Activated B cell treated with CpG ODN at 0.5 μM for 24 hours (primary cell): ENCODE data around the gene CLCC1. TPM values are rescaled to one million over a fixed set of nuclear protein-coding genes. Genes with fewer than 3 reads are reported as not detected.
"Not testable (repeated sequence)": the region's sequence is repeated elsewhere in the genome, so short reads cannot be mapped to it uniquely, and the experiment has no call there.

Experiments
- ATAC-seq: fragments of 200-7000 bp; cut with Tn5 transposase; one replicate; pipeline ENCODE4 v1.10.0; 2021; ENCODE audit warnings: low read depth, mild to moderate bottlenecking, moderate library complexity
- CTCF ChIA-PET: fragments of 350-600 bp; sonication (Branson Sonifier 250); formaldehyde crosslinking; loops from one replicate; lab custom pipeline; 2021; ENCODE audit warnings: antibody characterized with exemption; lab: Charles Lee
- POLR2A ChIA-PET: fragments of 350-600 bp; sonication (Branson Sonifier 250); formaldehyde crosslinking; loops from one replicate; lab custom pipeline; 2021; ENCODE audit warnings: antibody characterized with exemption; lab: Charles Lee
- DNase-seq: peaks from one replicate; pipeline ENCODE4 v3.0.0; 2022
- H3K27ac Mint-ChIP-seq: one replicate; pipeline ENCODE4 v1.8.0; 2020; ENCODE audit warnings: mixed read lengths
- H3K27me3 Mint-ChIP-seq: one replicate; pipeline ENCODE4 v1.8.0; 2021; ENCODE audit warnings: mixed read lengths
- H3K36me3 Mint-ChIP-seq: one replicate; pipeline ENCODE4 v1.8.0; 2021; ENCODE audit warnings: low read depth, mixed read lengths
- H3K4me1 Mint-ChIP-seq: one replicate; pipeline ENCODE4 v1.8.0; 2021; ENCODE audit warnings: mixed read lengths
- H3K4me3 Mint-ChIP-seq: one replicate; pipeline ENCODE4 v1.8.0; 2020; ENCODE audit warnings: mild to moderate bottlenecking, mixed read lengths
- H3K9me3 Mint-ChIP-seq: one replicate; pipeline ENCODE4 v1.8.0; 2020; ENCODE audit warnings: mixed read lengths
- CTCF ChIP-seq: fragments of 200-600 bp; IDR thresholded peaks from one replicate; pipeline ENCODE4 v1.8.0; 2022; ENCODE audit warnings: antibody characterized with exemption, mild to moderate bottlenecking
- intact Hi-C: fragments of 100-400 bp; cut with micrococcal nuclease; formaldehyde crosslinking; loops from one replicate; pipeline ENCODE4 v1.15.1; 2024
- total RNA-seq: library from RNA; stranded (reverse); gene quantifications from 2 replicates; pipeline ENCODE4 v1.2.3, GENCODE V29; 2022

Gene CLCC1
- total RNA-seq, 1 donor from 2014 or later: 28.3 TPM

- Mint-ChIP-seq H3K4me3 (no peak overlapping the region), H3K27me3 (no peaks in the 10 kb centered on the region), H3K36me3 (peaks cover 80% of the 10 kb centered on the region), H3K4me1 (no peaks in the 10 kb centered on the region), H3K27ac (no peak overlapping the region), H3K9me3 (no peaks in the 10 kb centered on the region)
- ChIA-PET CTCF (no interaction called here), POLR2A (no interaction called here)
- TF ChIP-seq CTCF: no peak
- ATAC-seq (no peak), DNase-seq (no peak)
- intact Hi-C loops: no loop called here
These were observed 29.3 kb downstream of the CLCC1 start for GRCh38 chr1:108933944-108934343.

GRCh38 chr1:108927565-108927964, 35.7 kb downstream of the CLCC1 start:
- DNase-seq, intact Hi-C loops, H3K9me3 Mint-ChIP-seq, H3K4me3 Mint-ChIP-seq, H3K4me1 Mint-ChIP-seq, ATAC-seq, CTCF ChIA-PET, POLR2A ChIA-PET, H3K27ac Mint-ChIP-seq, H3K27me3 Mint-ChIP-seq: not testable (repeated sequence)
- H3K36me3 Mint-ChIP-seq: peaks cover 44% of the 10 kb centered on the region

GRCh38 chr1:108925920-108926319, 37.4 kb downstream of the CLCC1 start:
- ATAC-seq (no peak), DNase-seq (no peak)
- H3K27ac Mint-ChIP-seq: no peak overlapping the region
- intact Hi-C loops: no loop called here
- ChIA-PET POLR2A (no interaction called here), CTCF (interaction anchor here (0.6 to 1.2 kb wide), 2 partner anchors 28 to 120 kb away, joined by 3 read pairs; no protein-coding TSS in a partner anchor)
- TF ChIP-seq CTCF: no peak
- no peak overlapping the region for H3K4me3 Mint-ChIP-seq
- no peaks in the 10 kb centered on the region for H3K27me3 Mint-ChIP-seq
- H3K4me1 Mint-ChIP-seq: no peaks in the 10 kb centered on the region
- no peaks in the 10 kb centered on the region for H3K9me3 Mint-ChIP-seq
- H3K36me3 Mint-ChIP-seq: peaks cover 34% of the 10 kb centered on the region

GRCh38 chr1:108916788-108917187, 46.5 kb downstream of the CLCC1 start:
- no peak for DNase-seq
- Mint-ChIP-seq H3K27ac (no peak overlapping the region), H3K36me3 (no peaks in the 10 kb centered on the region), H3K9me3 (no peaks in the 10 kb centered on the region), H3K27me3 (no peaks in the 10 kb centered on the region), H3K4me3 (no peak overlapping the region), H3K4me1 (no peaks in the 10 kb centered on the region)
- POLR2A ChIA-PET: no interaction called here
- intact Hi-C loops: no loop called here
- no peak for ATAC-seq
- no peak for TF ChIP-seq CTCF
- CTCF ChIA-PET: no interaction called here

Other genes starting within 250 kb of the CLCC1 start
- 46.4 and 50.2 TPM in 2 replicates for gene STXBP3, start 216.8 kb downstream of the CLCC1 start, total RNA-seq
- not detected in 2 replicates for gene AKNAD1, start 106.4 kb downstream of the CLCC1 start, total RNA-seq
- 1.5 and 2.6 TPM in 2 replicates for gene GPSM2, start 86.5 kb downstream of the CLCC1 start, total RNA-seq
- 10.3 and 10.9 TPM in 2 replicates for gene WDR47, start 78.6 kb upstream of the CLCC1 start, total RNA-seq
- gene TAF13, start 112.5 kb upstream of the CLCC1 start, total RNA-seq: 18.5 and 21.2 TPM in 2 replicates
- 45.0 and 48.2 TPM in 2 replicates for gene TMEM167B, start 127.3 kb upstream of the CLCC1 start, total RNA-seq
- gene ELAPOR1, start 150.6 kb upstream of the CLCC1 start, total RNA-seq: 0.27 and 0.38 TPM in 2 replicates